Right renal pelvis (tissue), 4 donors: ENCODE data around the gene C2orf42. TPM values are rescaled to one million over a fixed set of nuclear protein-coding genes. Genes with fewer than 3 reads are reported as not detected.
A peak's percentile ranks its signal among the peaks of the same experiment; 100 is the strongest.
"Not testable (repeated sequence)": the region's sequence is repeated elsewhere in the genome, so short reads cannot be mapped to it uniquely, and the experiment has no call there.

Source experiments
- DNase-seq, 4 donors: peaks; one replicate each; pipeline ENCODE4 v3.0.0-alpha.2; 2013; ENCODE audit warnings: low read depth in 4 of 4, low spot score in 3 of 4, missing footprints in 1 of 4
- polyA plus RNA-seq, 4 donors: library from polyadenylated mRNA; unstranded; fragments of 120-200 nt; gene quantifications; one replicate each; pipeline ENCODE4 v1.2.1, GENCODE V29; 2013; ENCODE audit not compliant: insufficient read length in 4 of 4

Gene C2orf42
- polyA plus RNA-seq, 4 donors = 14.2 to 19.4 (median 16.4) TPM

- DNase-seq = no peak
Observed at GRCh38 chr2:70111752-70112591, 78.8 kb downstream of the C2orf42 start.

- not testable (repeated sequence) for DNase-seq
Observed at GRCh38 chr2:70110397-70110796, 80.4 kb downstream of the C2orf42 start.

- not testable (repeated sequence) for DNase-seq
Observed at GRCh38 chr2:70106138-70106537, 84.7 kb downstream of the C2orf42 start.

GRCh38 chr2:70104231-70105111 lies 86.3 kb downstream of the C2orf42 start:
- DNase-seq = peak in 1 of 4 donors; percentile 88

GRCh38 chr2:70103531-70104061 lies 87.2 kb downstream of the C2orf42 start:
- DNase-seq = no peak

GRCh38 chr2:70102323-70102905 lies 88.4 kb downstream of the C2orf42 start:
- DNase-seq = not testable (repeated sequence)

GRCh38 chr2:70101686-70102085 lies 89.1 kb downstream of the C2orf42 start:
- DNase-seq = not testable (repeated sequence)

GRCh38 chr2:70101174-70101573 lies 89.6 kb downstream of the C2orf42 start:
- no peak for DNase-seq

Other genes starting within 250 kb of the C2orf42 start
- gene ASPRV1, start 229.4 kb downstream of the C2orf42 start, polyA plus RNA-seq = 1 to 10 TPM; 3.8 to 5.1 (median 4.3) TPM
- gene PCBP1, start 103.5 kb downstream of the C2orf42 start, polyA plus RNA-seq = 100 to 1,000 TPM; 298 to 339 (median 319) TPM
- 100 to 1,000 TPM; 423 to 519 (median 492) TPM for gene TIA1, start 57.6 kb upstream of the C2orf42 start, polyA plus RNA-seq
- 10 to 100 TPM; 75.9 to 96.9 (median 88.6) TPM for gene PCYOX1, start 67.1 kb upstream of the C2orf42 start, polyA plus RNA-seq
- 100 to 1,000 TPM; 131 to 147 (median 133) TPM for gene SNRPG, start 102.7 kb upstream of the C2orf42 start, polyA plus RNA-seq
- 10 to 100 TPM; 71.1 to 79.9 (median 76.1) TPM for gene FAM136A, start 111.0 kb upstream of the C2orf42 start, polyA plus RNA-seq